K562 (cell line): ENCODE measurements around the gene COG7. TPM values are rescaled to one million over a fixed set of nuclear protein-coding genes. Genes with fewer than 3 reads are reported as not detected.

ENCODE experiments used
- ATAC-seq: fragments of 200-7000 bp; cut with Tn5 transposase; 3 replicates; pipeline ENCODE4 v1.9.1; 2020; ENCODE audit warnings: moderate library complexity
- BruUV-seq: library from RNA; stranded (reverse); fragments of 400-500 nt; replicated peaks from 2 replicates; lab custom pipeline; 2021; lab: Mats Ljungman, UMichigan
- CTCF ChIA-PET: fragments of 300-600 bp; formaldehyde crosslinking; extraction: SDS; loops from one replicate; lab custom pipeline; 2021; ENCODE audit warnings: low intra/inter-chr PET ratio; lab: Yijun Ruan, JAX
- POLR2A ChIA-PET: fragments of 300-600, 350-650 bp; sonication (Branson Sonifier 250); formaldehyde crosslinking; extraction: SDS; loops from one replicate; lab custom pipeline; 2021; ENCODE audit warnings: antibody characterized with exemption, inconsistent platforms; lab: Yijun Ruan, JAX
- DNase-seq, 4 experiments: peaks; one replicate each; pipeline versions ENCODE4 v3.0.0 to v3.0.0-alpha.2; 2011 to 2018; ENCODE audit warnings: low spot score in 3 of 4, mixed read lengths in 3 of 4; ENCODE audit errors: extremely low read depth in 1 of 4
- FAIRE-seq: peaks from 2 replicates; lab custom pipeline; 2011; peaks lifted over from hg19 to GRCh38; lab: Jason Lieb, UNC
- H2AFZ ChIP-seq: 2 replicates; pipeline ENCODE4 v1.6.0; 2011; ENCODE audit warnings: low read depth, low read length, control low read depth, inconsistent platforms
- H3K27ac ChIP-seq: fragments of 200-600 bp; 3 replicates; pipeline ENCODE4 v1.8.0; 2011; ENCODE audit warnings: low read depth, mild to moderate bottlenecking, control low read depth, inconsistent platforms, low read length, moderate library complexity, mixed read lengths; ENCODE audit errors: extremely low read depth
- H3K27me3 ChIP-seq, 2 experiments: fragments of 300-600 bp in 1 of 2; 2 replicates in 1 of 2; 3 replicates in 1 of 2; pipeline versions ENCODE4 v1.6.0 to v1.8.0; 2011; ENCODE audit warnings: inconsistent platforms in 2 of 2, low read length in 2 of 2, mild to moderate bottlenecking in 1 of 2, mixed read lengths in 1 of 2, moderate library complexity in 1 of 2; ENCODE audit not compliant: control insufficient read depth in 2 of 2, insufficient read depth in 2 of 2
- H3K36me3 ChIP-seq: fragments of 300-600 bp; 3 replicates; pipeline ENCODE4 v1.8.0; 2011; ENCODE audit warnings: mild to moderate bottlenecking, low read length, inconsistent platforms; ENCODE audit not compliant: control insufficient read depth, insufficient read depth
- H3K4me1 ChIP-seq, 2 experiments: fragments of 200-600 bp in 1 of 2; replicated peaks in 1 of 2; 2 replicates in 1 of 2; 3 replicates in 1 of 2; pipeline versions ENCODE4 v1.5.1 to v1.8.0; 2011; ENCODE audit warnings: inconsistent platforms in 2 of 2, low read length in 2 of 2, mild to moderate bottlenecking in 1 of 2, mixed read lengths in 1 of 2, moderate library complexity in 1 of 2; ENCODE audit not compliant: control insufficient read depth in 2 of 2, insufficient read depth in 2 of 2
- H3K4me2 ChIP-seq: 2 replicates; pipeline ENCODE4 v1.6.1; 2011; ENCODE audit warnings: low read length, control low read depth, inconsistent platforms, mixed read lengths; ENCODE audit not compliant: insufficient read depth
- H3K4me3 ChIP-seq: fragments of 200-600 bp; sonication (generic), shearing (Covaris generic); 2 replicates; pipeline ENCODE4 v1.5.1; 2016; ENCODE audit warnings: control low read depth, inconsistent platforms
- H3K79me2 ChIP-seq: fragments of 200-600 bp; 3 replicates; pipeline ENCODE4 v1.8.0; 2011; ENCODE audit warnings: low read length, inconsistent platforms; ENCODE audit not compliant: control insufficient read depth, insufficient read depth
- H3K9ac ChIP-seq, 2 experiments: 2 replicates each; pipeline versions ENCODE4 v1.6.0 to v1.6.1; 2011; ENCODE audit warnings: low read depth in 2 of 2, low read length in 2 of 2, control low read depth in 1 of 2, inconsistent platforms in 1 of 2, mild to moderate bottlenecking in 1 of 2, mixed read lengths in 1 of 2; ENCODE audit not compliant: insufficient read depth in 1 of 2
- H3K9me1 ChIP-seq: one replicate; pipeline ENCODE4 v1.6.0; 2011; ENCODE audit warnings: inconsistent platforms, mild to moderate bottlenecking, low read length, moderate library complexity; ENCODE audit not compliant: control insufficient read depth, insufficient read depth
- H3K9me3 ChIP-seq: replicated peaks from 2 replicates; pipeline ENCODE4 v1.5.1; 2011; ENCODE audit warnings: low read depth, low read length, inconsistent platforms; ENCODE audit not compliant: control insufficient read depth, insufficient read depth
- H4K20me1 ChIP-seq: replicated peaks from 2 replicates; pipeline ENCODE4 v1.6.1; 2011; ENCODE audit warnings: low read length, inconsistent platforms, mixed read lengths; ENCODE audit not compliant: control insufficient read depth, insufficient read depth
- EZH2 ChIP-seq: IDR thresholded peaks from 2 replicates; pipeline ENCODE4 v1.6.1; 2012; ENCODE audit warnings: low read depth, mild to moderate bottlenecking, inconsistent platforms, low read length, borderline replicate concordance
- NCOA6 ChIP-seq: fragments of 450-650 bp; IDR thresholded peaks from 2 replicates; pipeline ENCODE4 v1.6.1; 2017; ENCODE audit warnings: mild to moderate bottlenecking
- NFE2 ChIP-seq: IDR thresholded peaks from 2 replicates; pipeline ENCODE4 v1.6.1; 2014; ENCODE audit warnings: antibody characterized with exemption, low read depth
- POLR2B ChIP-seq: fragments of 450-650 bp; IDR thresholded peaks from 2 replicates; pipeline ENCODE4 v1.6.1; 2018; ENCODE audit warnings: low read depth; ENCODE audit not compliant: partially characterized antibody
- PTBP1 ChIP-seq: fragments of 200-400 bp; formaldehyde crosslinking; IDR thresholded peaks from 2 replicates; pipeline ENCODE4 v1.6.1; 2017; ENCODE audit warnings: low read depth, low read length
- PYGO2 ChIP-seq: fragments of 450-650 bp; IDR thresholded peaks from 2 replicates; pipeline ENCODE4 v1.6.1; 2016; ENCODE audit warnings: mild to moderate bottlenecking, missing genetic modification characterization, moderate library complexity, missing compliant biosample characterization
- TSC22D4 ChIP-seq: fragments of 450-650 bp; IDR thresholded peaks from 2 replicates; pipeline ENCODE4 v1.6.1; 2016; ENCODE audit warnings: missing genetic modification characterization, missing biosample characterization, control low read depth
- ZNF41 ChIP-seq: fragments of 250-450 bp; sonication (Bioruptor Pico); conservative IDR thresholded peaks from 2 replicates; pipeline ENCODE4 v1.4.0; 2020; ENCODE audit warnings: mild to moderate bottlenecking
- ZNF445 ChIP-seq: fragments of 250-450 bp; sonication (Bioruptor Pico); IDR thresholded peaks from 2 replicates; pipeline ENCODE4 v1.4.0; 2020; ENCODE audit warnings: low read depth, mild to moderate bottlenecking, moderate library complexity
- WGBS: fragments of 100-300 bp; shearing (Covaris generic); methylation state at CpG from one replicate; pipeline ENCODE4 v1.1.6; 2016; ENCODE audit warnings: low coverage, mixed read lengths; ENCODE audit not compliant: insufficient coverage; ENCODE audit errors: missing lambda C conversion rate; 5-methylcytosine and 5-hydroxymethylcytosine counted together
- in situ Hi-C: fragments of 300-500 bp; cut with MboI; formaldehyde crosslinking; loops from 4 replicates; pipeline ENCODE4 v1.15.0; 2018; ENCODE audit warnings: inconsistent platforms, mixed read lengths
- intact Hi-C: fragments of 100-400 bp; cut with micrococcal nuclease; formaldehyde crosslinking; loops from 2 replicates; pipeline ENCODE4 v1.14.2; 2022
- polyA plus RNA-seq, 8 experiments: library from polyadenylated mRNA; depleted of rRNA in 4 of 8; stranded (reverse) in 5 of 8; unstranded in 3 of 8; fragments of >200 nt; fragmentation: Nextera tagmentation in 2 of 8; fragmentation: Illumina TruSeq in 1 of 8; extraction: Ambion mirVana in 2 of 8; extraction: Trizol in 1 of 8; gene quantifications; 2 replicates each; pipeline versions ENCODE4 v1.2.1 to v1.2.3, GENCODE V29; 2011 to 2014; ENCODE audit warnings: inconsistent platforms in 1 of 8, missing spikeins in 1 of 8
- total RNA-seq, 7 experiments: library from RNA; depleted of rRNA in 6 of 7; stranded (reverse); fragments of >200 nt in 6 of 7; fragmentation: Illumina TruSeq in 2 of 7; extraction: Trizol in 2 of 7; gene quantifications; 2 replicates each; pipeline versions ENCODE4 v1.2.1 to v1.2.3, GENCODE V29; 2011 to 2021; ENCODE audit warnings: low replicate concordance in 1 of 7
- TF ChIP-seq, protein P1 (sequence below), 2 experiments: fragments of 450-650 bp; conservative IDR thresholded peaks; 2 replicates each; pipeline ENCODE4 v1.6.1; 2017; ENCODE audit warnings: mild to moderate bottlenecking in 2 of 2, moderate library complexity in 2 of 2
- TF ChIP-seq, protein P2 (sequence below): fragments of 450-650 bp; IDR thresholded peaks from one replicate; pipeline ENCODE4 v1.6.1; 2018; ENCODE audit warnings: mild to moderate bottlenecking, moderate library complexity; ENCODE audit not compliant: partially characterized antibody
- TF ChIP-seq, protein P3 (sequence below): sonication (generic); formaldehyde crosslinking; IDR thresholded peaks from 2 replicates; pipeline ENCODE4 v1.8.0; 2022; ENCODE audit warnings: mild to moderate bottlenecking, missing genetic modification reagents

COG7 gene
- total and polyA plus RNA-seq, 9 of the 15 experiments (the other 6 are each of a cell fraction or from before 2014, with no cell fraction given) = 3.8 to 17.6 (median 13.4) TPM

DNA sequence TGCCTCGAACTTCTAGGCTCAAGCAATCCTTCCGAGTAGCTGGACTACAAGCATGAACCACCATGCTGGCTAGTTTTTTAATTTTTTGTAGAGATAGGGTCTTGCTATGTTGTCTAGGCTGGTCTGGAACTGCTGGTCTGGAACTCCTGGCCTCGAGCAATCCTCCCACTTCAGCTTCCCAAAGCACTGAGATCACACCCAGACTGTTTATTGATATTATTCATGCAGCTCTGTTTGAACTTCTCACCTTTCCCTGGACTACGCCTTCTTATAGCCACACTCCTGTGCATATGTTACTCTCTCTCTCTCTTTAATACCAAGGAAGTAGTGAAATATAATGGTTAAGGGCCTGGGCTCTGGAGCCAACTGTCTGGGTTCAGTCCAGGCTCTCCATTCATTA is 4.6 kb downstream of the COG7 start:
- no peaks in the 10 kb centered on the region for H4K20me1 ChIP-seq
- intact Hi-C loops = no loop called here
- TF ChIP-seq NFE2 (no peak), EZH2 (no peak), ZNF445 (CRISPR knock-in tag) (no peak), PTBP1 (no peak), PYGO2 (tag) (no peak), POLR2B (no peak), NCOA6 (no peak), ZNF41 (CRISPR knock-in tag) (no peak), TSC22D4 (no peak)
- TF ChIP-seq, protein P1, sequence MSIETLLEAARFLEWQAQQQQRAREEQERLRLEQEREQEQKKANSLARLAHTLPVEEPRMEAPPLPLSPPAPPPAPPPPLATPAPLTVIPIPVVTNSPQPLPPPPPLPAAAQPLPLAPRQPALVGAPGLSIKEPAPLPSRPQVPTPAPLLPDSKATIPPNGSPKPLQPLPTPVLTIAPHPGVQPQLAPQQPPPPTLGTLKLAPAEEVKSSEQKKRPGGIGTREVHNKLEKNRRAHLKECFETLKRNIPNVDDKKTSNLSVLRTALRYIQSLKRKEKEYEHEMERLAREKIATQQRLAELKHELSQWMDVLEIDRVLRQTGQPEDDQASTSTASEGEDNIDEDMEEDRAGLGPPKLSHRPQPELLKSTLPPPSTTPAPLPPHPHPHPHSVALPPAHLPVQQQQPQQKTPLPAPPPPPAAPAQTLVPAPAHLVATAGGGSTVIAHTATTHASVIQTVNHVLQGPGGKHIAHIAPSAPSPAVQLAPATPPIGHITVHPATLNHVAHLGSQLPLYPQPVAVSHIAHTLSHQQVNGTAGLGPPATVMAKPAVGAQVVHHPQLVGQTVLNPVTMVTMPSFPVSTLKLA (conservative IDR thresholded peaks at IDR 0.05) = no peak
- TF ChIP-seq, protein P2, sequence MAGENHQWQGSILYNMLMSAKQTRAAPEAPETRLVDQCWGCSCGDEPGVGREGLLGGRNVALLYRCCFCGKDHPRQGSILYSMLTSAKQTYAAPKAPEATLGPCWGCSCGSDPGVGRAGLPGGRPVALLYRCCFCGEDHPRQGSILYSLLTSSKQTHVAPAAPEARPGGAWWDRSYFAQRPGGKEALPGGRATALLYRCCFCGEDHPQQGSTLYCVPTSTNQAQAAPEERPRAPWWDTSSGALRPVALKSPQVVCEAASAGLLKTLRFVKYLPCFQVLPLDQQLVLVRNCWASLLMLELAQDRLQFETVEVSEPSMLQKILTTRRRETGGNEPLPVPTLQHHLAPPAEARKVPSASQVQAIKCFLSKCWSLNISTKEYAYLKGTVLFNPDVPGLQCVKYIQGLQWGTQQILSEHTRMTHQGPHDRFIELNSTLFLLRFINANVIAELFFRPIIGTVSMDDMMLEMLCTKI = no peak
- TF ChIP-seq, protein P3, sequence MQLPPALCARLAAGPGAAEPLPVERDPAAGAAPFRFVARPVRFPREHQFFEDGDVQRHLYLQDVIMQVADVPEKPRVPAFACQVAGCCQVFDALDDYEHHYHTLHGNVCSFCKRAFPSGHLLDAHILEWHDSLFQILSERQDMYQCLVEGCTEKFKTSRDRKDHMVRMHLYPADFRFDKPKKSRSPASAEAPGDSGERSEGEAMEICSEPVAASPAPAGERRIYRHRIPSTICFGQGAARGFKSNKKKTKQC (CRISPR knock-in tag) = no peak
- H3K27me3 ChIP-seq = no peaks in the 10 kb centered on the region
- in situ Hi-C loops = no loop called here
- CTCF ChIA-PET = no interaction called here
- H3K9ac ChIP-seq = no peak overlapping the region
- ATAC-seq (no peak), FAIRE-seq (no peak), DNase-seq (no peak)
- POLR2A ChIA-PET = interaction anchor here (0.7 to 0.8 kb wide), 2 partner anchors 41 to 127 kb away, joined by 3 read pairs; no protein-coding TSS in a partner anchor
- H3K27ac ChIP-seq = no peak overlapping the region
- H3K79me2 ChIP-seq = peaks cover 29% of the 10 kb centered on the region
- H3K4me2 ChIP-seq = no peak overlapping the region
- H2AFZ ChIP-seq = no peak overlapping the region
- no peak overlapping the region for H3K4me3 ChIP-seq
- BruUV-seq = no TSS peak
- 57% methylated on average over 4 of the region's 4 CpGs for WGBS
- peaks cover 22% of the 10 kb centered on the region; the same call in 2 of the 3 replicates for H3K36me3 ChIP-seq
- H3K9me1 ChIP-seq = no peaks in the 10 kb centered on the region
- H3K4me1 ChIP-seq = peaks cover 8 to 17% of the 10 kb centered on the region in 2 experiments; a peak in 3 of 5 replicates
- H3K9me3 ChIP-seq = no peaks in the 10 kb centered on the region
